Sigmoid colon (tissue), 4 donors: ENCODE measurements around the gene GSK3B.

Experiments
- EP300 ChIP-seq, 4 donors: sonication (generic); formaldehyde crosslinking; IDR thresholded peaks; one replicate each; pipeline ENCODE4 v1.6.1; 2017; ENCODE audit warnings: antibody characterized with exemption in 4 of 4
- POLR2A ChIP-seq, 2 donors: fragments of 450-650 bp; IDR thresholded peaks; one replicate each; pipeline ENCODE4 v1.6.1; 2016; ENCODE audit warnings: antibody characterized with exemption in 2 of 2, mild to moderate bottlenecking in 2 of 2, moderate library complexity in 2 of 2
- TF ChIP-seq, protein P1 (sequence below), 4 experiments: fragments of 450-650 bp in 3 of 4; fragments of 200-600 bp in 1 of 4; IDR thresholded peaks; one replicate each; pipeline ENCODE4 v1.5.1; 2016 to 2019; ENCODE audit warnings: antibody characterized with exemption in 4 of 4, mild to moderate bottlenecking in 3 of 4, moderate library complexity in 2 of 4

DNA sequence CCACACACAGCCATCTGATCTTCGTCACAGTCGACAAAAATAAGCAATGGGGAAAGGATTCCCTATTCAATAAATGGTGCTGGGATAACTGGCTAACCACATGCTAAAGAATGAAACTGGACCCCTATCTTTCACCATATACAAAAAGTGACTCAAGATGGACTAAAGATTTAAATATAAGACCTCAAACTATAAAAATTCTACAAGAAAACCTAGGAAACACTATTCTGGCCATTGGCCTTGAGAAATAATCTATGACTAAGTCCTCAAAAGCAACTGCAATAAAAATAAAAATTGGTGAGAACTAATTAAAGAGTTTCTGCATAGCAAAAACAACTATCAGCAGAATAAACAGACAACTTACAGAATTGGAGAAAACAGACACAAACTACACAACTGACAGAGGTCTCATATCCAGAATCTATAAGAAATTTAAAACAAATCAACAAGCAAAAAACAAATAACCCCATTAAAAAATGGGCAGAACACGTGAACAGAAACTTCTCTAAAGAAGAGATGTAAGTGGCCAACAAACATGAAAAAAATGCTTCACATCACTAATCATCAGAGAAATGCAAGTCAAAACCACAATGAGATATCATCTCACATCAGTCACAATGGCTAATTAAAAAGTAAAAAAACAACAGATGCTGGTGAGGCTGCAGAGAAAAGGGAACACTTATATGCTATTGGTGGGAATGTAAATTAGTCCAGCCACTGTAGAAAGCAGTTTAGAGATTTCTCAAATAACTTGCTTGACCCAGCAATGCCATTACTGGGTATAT lies 208.3 kb downstream of the GSK3B start:
- TF ChIP-seq POLR2A (IDR thresholded peaks at IDR 0.05) (no peak), EP300 (IDR thresholded peaks at IDR 0.05) (no peak)
- TF ChIP-seq, protein P1, sequence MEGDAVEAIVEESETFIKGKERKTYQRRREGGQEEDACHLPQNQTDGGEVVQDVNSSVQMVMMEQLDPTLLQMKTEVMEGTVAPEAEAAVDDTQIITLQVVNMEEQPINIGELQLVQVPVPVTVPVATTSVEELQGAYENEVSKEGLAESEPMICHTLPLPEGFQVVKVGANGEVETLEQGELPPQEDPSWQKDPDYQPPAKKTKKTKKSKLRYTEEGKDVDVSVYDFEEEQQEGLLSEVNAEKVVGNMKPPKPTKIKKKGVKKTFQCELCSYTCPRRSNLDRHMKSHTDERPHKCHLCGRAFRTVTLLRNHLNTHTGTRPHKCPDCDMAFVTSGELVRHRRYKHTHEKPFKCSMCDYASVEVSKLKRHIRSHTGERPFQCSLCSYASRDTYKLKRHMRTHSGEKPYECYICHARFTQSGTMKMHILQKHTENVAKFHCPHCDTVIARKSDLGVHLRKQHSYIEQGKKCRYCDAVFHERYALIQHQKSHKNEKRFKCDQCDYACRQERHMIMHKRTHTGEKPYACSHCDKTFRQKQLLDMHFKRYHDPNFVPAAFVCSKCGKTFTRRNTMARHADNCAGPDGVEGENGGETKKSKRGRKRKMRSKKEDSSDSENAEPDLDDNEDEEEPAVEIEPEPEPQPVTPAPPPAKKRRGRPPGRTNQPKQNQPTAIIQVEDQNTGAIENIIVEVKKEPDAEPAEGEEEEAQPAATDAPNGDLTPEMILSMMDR (IDR thresholded peaks at IDR 0.05) = no peak
